NCI-H1436 (cell line): ENCODE measurements around the gene ATP10B.
A peak's percentile ranks its signal among the peaks of the same experiment; 100 is the strongest.

Source experiments
- DNase-seq: peaks from one replicate; lab custom pipeline; 2025; lab: John Stamatoyannopoulos, UW

ATP10B gene

GRCh38 chr5:160635663-160636062 lies 216.3 kb downstream of the ATP10B start:
- no peak for DNase-seq

GRCh38 chr5:160635046-160635445 lies 217.0 kb downstream of the ATP10B start:
- no peak for DNase-seq

GRCh38 chr5:160629003-160629402 lies 223.0 kb downstream of the ATP10B start:
- peak; percentile 92 for DNase-seq

DNA sequence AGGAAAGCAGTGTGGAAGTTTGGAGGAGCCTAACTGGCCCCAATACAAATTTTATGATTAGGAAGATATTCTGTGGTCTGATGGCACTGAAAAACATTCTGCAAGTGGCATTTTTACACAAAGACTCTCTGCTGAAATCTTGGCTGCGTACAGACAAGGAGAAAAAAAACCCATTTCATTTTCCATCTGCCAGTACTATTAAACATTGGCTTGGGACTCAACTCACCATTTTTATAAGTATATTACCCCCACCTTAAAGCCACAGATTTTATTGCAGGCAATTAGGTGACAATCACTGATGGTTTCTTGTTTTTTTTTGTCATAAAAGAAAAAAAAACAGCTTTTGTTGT lies 223.4 kb downstream of the ATP10B start:
- no peak for DNase-seq

DNA sequence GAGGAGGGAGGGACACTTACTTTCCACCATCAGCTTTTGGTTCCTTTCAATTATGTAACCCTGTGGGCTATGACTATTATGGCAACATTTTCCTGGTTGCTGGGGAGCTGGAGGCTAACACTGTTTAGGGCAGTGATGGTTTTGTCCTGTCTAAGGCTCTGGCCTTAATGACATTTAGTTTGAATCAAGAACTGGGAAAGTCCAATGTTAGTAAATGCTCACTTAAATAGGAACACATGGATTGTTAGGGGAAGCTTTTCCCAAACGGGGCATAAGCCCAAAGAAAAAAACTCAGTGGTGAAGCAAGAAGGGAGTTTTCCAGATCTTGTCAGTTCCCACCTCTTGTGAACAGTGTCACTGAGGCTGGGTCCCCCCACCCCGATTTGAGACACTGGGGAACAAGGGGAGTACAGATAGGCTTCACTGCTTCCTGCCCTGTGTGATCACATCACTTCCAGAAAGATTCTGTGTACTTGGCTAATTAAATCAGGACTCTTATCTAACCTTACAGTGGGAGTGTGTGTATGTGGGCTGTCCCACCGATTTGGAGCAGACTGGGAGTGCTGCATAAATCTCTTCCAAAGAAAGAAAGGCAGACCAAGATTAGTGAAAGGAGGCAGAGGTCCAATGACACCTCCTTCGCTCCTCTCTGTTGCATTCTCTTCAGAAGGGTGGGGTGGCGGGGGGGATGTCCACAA lies 223.9 kb downstream of the ATP10B start:
- no peak for DNase-seq

DNA sequence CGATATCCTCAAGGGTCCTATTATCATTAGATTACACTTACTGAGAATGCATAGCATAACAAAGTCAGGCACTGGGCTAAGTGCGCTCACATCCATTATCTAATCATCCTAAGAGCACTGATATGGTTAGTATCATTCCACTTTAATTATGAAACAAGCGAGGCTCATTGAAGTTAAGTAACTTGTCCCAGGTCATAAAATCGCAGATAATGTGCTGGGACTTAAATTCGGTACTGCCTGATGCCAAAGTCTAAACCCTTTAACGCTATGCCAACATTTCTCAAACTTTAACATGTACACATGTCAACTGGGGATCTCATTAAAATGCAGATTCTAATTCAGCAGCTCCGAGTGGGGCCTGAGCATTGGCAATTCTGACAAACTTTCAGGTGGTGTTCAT lies 225.7 kb downstream of the ATP10B start:
- peak; percentile 84 for DNase-seq

- DNase-seq: no peak
Observed at GRCh38 chr5:160621526-160621925, 230.5 kb downstream of the ATP10B start.

GRCh38 chr5:160620401-160620800 lies 231.6 kb downstream of the ATP10B start:
- no peak for DNase-seq

- no peak for DNase-seq
Observed at GRCh38 chr5:160619381-160619780, 232.6 kb downstream of the ATP10B start.

DNA sequence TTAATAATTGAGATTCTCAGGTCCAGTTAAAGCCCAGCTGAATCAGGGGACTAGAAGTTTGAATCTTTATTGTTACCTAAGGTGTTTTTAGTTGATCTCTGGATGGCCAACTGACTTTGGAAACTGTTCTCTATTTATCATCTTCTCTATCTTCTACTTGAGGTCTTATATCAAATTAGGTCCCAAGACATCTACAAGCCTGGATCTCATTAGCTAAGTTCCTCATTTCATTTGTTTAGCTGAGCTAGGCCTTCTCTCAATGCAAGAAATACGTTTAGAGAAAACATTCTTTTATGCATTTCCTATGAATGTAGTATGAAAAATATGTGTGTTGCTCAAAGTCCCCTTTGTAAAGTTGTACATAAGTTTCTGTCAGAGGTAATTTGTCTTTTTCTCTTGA lies 233.7 kb downstream of the ATP10B start:
- DNase-seq: no peak

DNA sequence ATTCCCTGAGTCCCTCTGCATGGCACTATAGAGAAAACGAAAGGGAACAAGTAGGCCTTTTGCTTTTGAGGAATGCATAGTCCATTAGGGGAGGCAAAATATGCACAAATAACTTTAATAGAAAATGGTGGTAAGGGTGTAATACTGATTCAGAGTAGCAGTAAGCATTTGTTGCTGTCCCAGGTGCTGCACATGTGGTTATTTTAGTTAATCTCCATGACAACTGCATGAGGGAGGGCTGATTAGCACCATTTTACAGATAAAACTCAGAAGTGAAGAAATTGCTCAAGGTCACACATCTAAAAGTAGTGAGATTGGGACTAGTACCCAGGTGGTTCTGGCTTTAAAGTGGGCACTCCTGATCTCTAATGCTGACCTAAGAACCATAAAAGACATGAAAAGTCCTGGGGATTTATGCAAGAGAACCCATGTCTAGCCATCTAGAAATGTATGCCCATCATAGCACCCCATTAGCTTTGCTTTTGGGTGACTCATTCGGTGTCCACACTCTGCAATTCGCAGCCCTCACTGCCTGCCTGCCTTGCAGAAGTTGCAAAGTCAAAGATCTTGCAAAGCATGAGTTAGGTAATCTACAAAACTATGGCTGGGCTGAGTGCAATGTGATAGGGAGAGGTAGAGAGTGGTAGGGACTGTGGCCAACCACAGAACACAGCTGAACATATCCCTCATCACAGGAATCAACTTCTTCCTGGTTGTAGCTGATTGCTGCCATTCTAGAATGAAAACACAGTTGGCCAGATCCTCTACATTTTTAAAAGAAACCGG lies 235.1 kb downstream of the ATP10B start:
- DNase-seq: no peak

GRCh38 chr5:160614136-160614535 lies 237.9 kb downstream of the ATP10B start:
- no peak for DNase-seq

GRCh38 chr5:160605266-160605665 lies 246.7 kb downstream of the ATP10B start:
- DNase-seq: no peak

DNA sequence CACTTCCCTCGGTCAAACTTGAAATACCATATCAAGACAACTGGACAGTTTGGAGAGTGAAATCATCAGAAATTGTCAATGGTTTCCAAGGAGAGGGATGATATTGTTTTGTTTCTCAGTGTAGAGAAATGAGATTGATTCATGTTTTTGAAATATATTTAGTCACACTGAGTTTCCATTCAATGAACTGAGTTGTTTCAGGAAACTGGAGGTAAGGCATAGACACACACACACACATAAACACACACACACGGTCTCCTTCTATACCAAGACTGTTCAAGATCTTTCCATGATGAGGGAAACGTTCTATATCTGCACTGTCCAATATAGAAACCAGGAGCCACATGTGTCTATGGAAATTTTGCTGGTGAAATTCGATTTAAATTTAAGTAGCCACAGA lies 247.5 kb downstream of the ATP10B start:
- DNase-seq: no peak

GRCh38 chr5:160602744-160603143 lies 249.3 kb downstream of the ATP10B start:
- DNase-seq: no peak

DNA sequence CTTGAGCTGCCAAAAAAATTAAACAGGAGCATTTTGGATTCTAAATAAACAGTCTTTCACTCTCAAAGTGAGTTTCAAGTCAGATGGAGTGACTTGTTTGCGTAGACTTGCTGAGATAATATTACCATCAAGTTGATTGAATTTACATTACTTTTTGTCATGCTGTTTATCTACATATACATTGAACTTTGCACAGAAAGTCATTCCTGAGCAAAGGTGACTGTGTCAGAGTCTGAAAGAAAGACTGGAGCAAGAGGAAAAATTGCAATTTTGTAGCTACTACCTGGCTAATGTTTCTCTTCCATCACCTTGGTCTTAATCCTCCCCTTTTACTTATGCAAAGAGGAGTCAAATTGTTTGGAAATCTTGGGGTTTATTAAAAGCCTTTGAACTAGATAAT lies 251.0 kb downstream of the ATP10B start:
- DNase-seq: no peak

GRCh38 chr5:160573318-160573717 lies 278.7 kb downstream of the ATP10B start:
- DNase-seq: no peak

- no peak for DNase-seq
Observed at GRCh38 chr5:160567031-160567705, 284.8 kb downstream of the ATP10B start.

- peak; percentile 0 for DNase-seq
Observed at GRCh38 chr5:160565376-160565775, 286.6 kb downstream of the ATP10B start.

DNA sequence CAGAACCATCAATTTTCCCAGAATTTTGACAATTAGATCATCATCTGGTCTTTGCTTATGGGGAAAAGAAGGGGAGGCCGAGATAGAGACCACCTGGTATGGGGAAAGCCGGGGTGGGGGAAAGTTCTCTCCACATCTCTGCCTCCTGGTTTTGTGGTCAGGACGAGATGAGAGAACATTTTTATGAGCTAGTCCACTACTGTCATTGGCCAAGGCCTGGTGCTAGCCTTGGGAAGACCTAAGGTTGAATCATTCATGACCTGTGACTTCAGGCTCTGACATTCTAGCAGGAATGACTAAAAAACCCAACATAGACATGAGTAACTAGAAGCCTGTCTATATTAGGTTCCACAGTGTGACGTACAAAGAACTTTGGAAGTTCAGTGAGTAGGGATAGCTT lies 295.2 kb downstream of the ATP10B start:
- no peak for DNase-seq

GRCh38 chr5:160555971-160556631 lies 295.9 kb downstream of the ATP10B start:
- peak; percentile 20 for DNase-seq

- DNase-seq: no peak
Observed at GRCh38 chr5:160555581-160555970, 296.4 kb downstream of the ATP10B start.

- no peak for DNase-seq
Observed at GRCh38 chr5:160550075-160550474, 301.9 kb downstream of the ATP10B start.
